ENCODE data around the gene TGFA.

The TGFA gene

GRCh38 chr2:70526126-70526525, 27.5 kb downstream of the TGFA start:
- H4K91ac ChIP-seq (ENCODE audit: low read depth, low read length, poor library complexity) = no peak overlapping the region
- H2BK12ac ChIP-seq (ENCODE audit: low read length) = no peak overlapping the region
- no CpG with 5 or more reads among the region's 3 CpGs for WGBS, 2 donors (ENCODE audit: extremely low coverage in 2 of 2, insufficient read length in 2 of 2, insufficient replicate concordance in 1 of 2)
- no peak overlapping the region for H3K27ac ChIP-seq (replicated peaks; ENCODE audit: low read length)
- no peak overlapping the region for H3K14ac ChIP-seq (ENCODE audit: low read length)
- no peak overlapping the region for H3K4me3 ChIP-seq (ENCODE audit: low read length in 2 of 2)
- no peak overlapping the region for H2BK5ac ChIP-seq (ENCODE audit: low read length)
- no peak overlapping the region for H3K9ac ChIP-seq (ENCODE audit: low read depth, low read length, poor library complexity)
- no peak overlapping the region for H3K18ac ChIP-seq (ENCODE audit: low read length)
- no peak overlapping the region for H3K4me2 ChIP-seq (ENCODE audit: insufficient read depth, low read length, poor library complexity, severe bottlenecking)
- H3K4ac ChIP-seq (ENCODE audit: low read length) = no peak overlapping the region
- H2BK120ac ChIP-seq (ENCODE audit: low read depth, low read length) = no peak overlapping the region
- peaks cover 0 to 34% (median 2%) of the 10 kb centered on the region in 3 experiments for H3K27me3 ChIP-seq (ENCODE audit: control insufficient read depth in 3 of 3, insufficient read depth in 3 of 3, low read depth in 1 of 3, low read length in 3 of 3)
- H3K9me3 ChIP-seq (replicated peaks in 1 of 2; ENCODE audit: control insufficient read depth in 2 of 2, insufficient read depth in 1 of 2, low read depth in 1 of 2, low read length in 2 of 2) = no peaks in the 10 kb centered on the region
- no peak for DNase-seq (ENCODE audit: low spot score)
- no peak overlapping the region for H4K8ac ChIP-seq (ENCODE audit: low read depth, low read length)
- peaks cover 0 to 6% of the 10 kb centered on the region in 2 donors for H3K4me1 ChIP-seq (ENCODE audit: control insufficient read depth in 2 of 2, insufficient read depth in 1 of 2, low read depth in 1 of 2, low read length in 2 of 2)
- H3K23ac ChIP-seq (ENCODE audit: low read depth, low read length, poor library complexity) = no peak overlapping the region
- H3K36me3 ChIP-seq (replicated peaks in 1 of 2; ENCODE audit: control insufficient read depth in 2 of 2, insufficient read depth in 2 of 2, low read length in 2 of 2) = no peaks in the 10 kb centered on the region
- no peak overlapping the region for H2AFZ ChIP-seq (ENCODE audit: low read length)
- H2BK15ac ChIP-seq (ENCODE audit: low read length) = no peak overlapping the region
- H3K79me1 ChIP-seq (ENCODE audit: low read depth, low read length) = no peaks in the 10 kb centered on the region
- H2AK5ac ChIP-seq (ENCODE audit: low read depth, low read length) = no peak overlapping the region

GRCh38 chr2:70525032-70525431, 28.6 kb downstream of the TGFA start:
- DNase-seq (ENCODE audit: low spot score) = no peak

GRCh38 chr2:70523996-70524965, 29.3 kb downstream of the TGFA start:
- Histone ChIP-seq H2BK12ac (ENCODE audit: low read length) (no peak overlapping the region), H2AFZ (ENCODE audit: low read length) (no peak overlapping the region), H3K4me1 (ENCODE audit: control insufficient read depth in 2 of 2, insufficient read depth in 1 of 2, low read depth in 1 of 2, low read length in 2 of 2) (peaks cover 0 to 6% of the 10 kb centered on the region in 2 donors), H3K14ac (ENCODE audit: low read length) (no peak overlapping the region), H4K91ac (ENCODE audit: low read depth, low read length, poor library complexity) (no peak overlapping the region), H3K4me2 (ENCODE audit: insufficient read depth, low read length, poor library complexity, severe bottlenecking) (no peak overlapping the region), H2AK5ac (ENCODE audit: low read depth, low read length) (no peak overlapping the region), H2BK120ac (ENCODE audit: low read depth, low read length) (no peak overlapping the region), H3K79me1 (ENCODE audit: low read depth, low read length) (no peaks in the 10 kb centered on the region), H3K27ac (replicated peaks; ENCODE audit: low read length) (no peak overlapping the region), H3K27me3 (ENCODE audit: control insufficient read depth in 3 of 3, insufficient read depth in 3 of 3, low read depth in 1 of 3, low read length in 3 of 3) (peaks cover 0 to 37% (median 2%) of the 10 kb centered on the region in 3 experiments), H4K8ac (ENCODE audit: low read depth, low read length) (no peak overlapping the region), H2BK15ac (ENCODE audit: low read length) (no peak overlapping the region), H3K9ac (ENCODE audit: low read depth, low read length, poor library complexity) (no peak overlapping the region), H3K4ac (ENCODE audit: low read length) (no peak overlapping the region), H3K36me3 (replicated peaks in 1 of 2; ENCODE audit: control insufficient read depth in 2 of 2, insufficient read depth in 2 of 2, low read length in 2 of 2) (no peaks in the 10 kb centered on the region), H3K9me3 (replicated peaks in 1 of 2; ENCODE audit: control insufficient read depth in 2 of 2, insufficient read depth in 1 of 2, low read depth in 1 of 2, low read length in 2 of 2) (no peaks in the 10 kb centered on the region), H3K23ac (ENCODE audit: low read depth, low read length, poor library complexity) (no peak overlapping the region), H3K4me3 (ENCODE audit: low read length in 2 of 2) (no peak overlapping the region), H3K18ac (ENCODE audit: low read length) (no peak overlapping the region), H2BK5ac (ENCODE audit: low read length) (no peak overlapping the region)
- no peak for DNase-seq (ENCODE audit: low spot score)
- WGBS, 2 donors (ENCODE audit: extremely low coverage in 2 of 2, insufficient read length in 2 of 2, insufficient replicate concordance in 1 of 2) = no CpG with 5 or more reads among the region's 14 CpGs

More at GRCh38 chr2:70525032-70525431, 28.6 kb downstream of the TGFA start:
- Histone ChIP-seq H4K8ac (ENCODE audit: low read depth, low read length) (no peak overlapping the region), H2AFZ (ENCODE audit: low read length) (no peak overlapping the region), H3K18ac (ENCODE audit: low read length) (no peak overlapping the region), H3K27ac (replicated peaks; ENCODE audit: low read length) (no peak overlapping the region), H2BK120ac (ENCODE audit: low read depth, low read length) (no peak overlapping the region), H3K9ac (ENCODE audit: low read depth, low read length, poor library complexity) (no peak overlapping the region), H3K79me1 (ENCODE audit: low read depth, low read length) (no peaks in the 10 kb centered on the region), H4K91ac (ENCODE audit: low read depth, low read length, poor library complexity) (no peak overlapping the region), H3K4me3 (ENCODE audit: low read length in 2 of 2) (no peak overlapping the region), H3K14ac (ENCODE audit: low read length) (no peak overlapping the region), H3K9me3 (replicated peaks in 1 of 2; ENCODE audit: control insufficient read depth in 2 of 2, insufficient read depth in 1 of 2, low read depth in 1 of 2, low read length in 2 of 2) (no peaks in the 10 kb centered on the region), H2BK5ac (ENCODE audit: low read length) (no peak overlapping the region), H2BK12ac (ENCODE audit: low read length) (no peak overlapping the region), H2AK5ac (ENCODE audit: low read depth, low read length) (no peak overlapping the region), H3K4ac (ENCODE audit: low read length) (no peak overlapping the region), H3K27me3 (ENCODE audit: control insufficient read depth in 3 of 3, insufficient read depth in 3 of 3, low read depth in 1 of 3, low read length in 3 of 3) (peaks cover 0 to 37% (median 2%) of the 10 kb centered on the region in 3 experiments), H2BK15ac (ENCODE audit: low read length) (no peak overlapping the region), H3K36me3 (replicated peaks in 1 of 2; ENCODE audit: control insufficient read depth in 2 of 2, insufficient read depth in 2 of 2, low read length in 2 of 2) (no peaks in the 10 kb centered on the region), H3K23ac (ENCODE audit: low read depth, low read length, poor library complexity) (no peak overlapping the region), H3K4me1 (ENCODE audit: control insufficient read depth in 2 of 2, insufficient read depth in 1 of 2, low read depth in 1 of 2, low read length in 2 of 2) (peaks cover 0 to 6% of the 10 kb centered on the region in 2 donors), H3K4me2 (ENCODE audit: insufficient read depth, low read length, poor library complexity, severe bottlenecking) (no peak overlapping the region)
- no CpG with 5 or more reads among the region's 1 CpG for WGBS, 2 donors (ENCODE audit: extremely low coverage in 2 of 2, insufficient read length in 2 of 2, insufficient replicate concordance in 1 of 2)

- no peak overlapping the region for H3K4ac ChIP-seq (ENCODE audit: low read length)
- no peak overlapping the region for H4K8ac ChIP-seq (ENCODE audit: low read depth, low read length)
- H3K14ac ChIP-seq (ENCODE audit: low read length) = no peak overlapping the region
Measured at GRCh38 chr2:70523672-70523995, 30.0 kb downstream of the TGFA start.

More at GRCh38 chr2:70523672-70523995, 30.0 kb downstream of the TGFA start:
- Histone ChIP-seq H3K4me3 (ENCODE audit: low read length in 2 of 2) (no peak overlapping the region), H3K23ac (ENCODE audit: low read depth, low read length, poor library complexity) (no peak overlapping the region), H4K91ac (ENCODE audit: low read depth, low read length, poor library complexity) (no peak overlapping the region), H3K27me3 (ENCODE audit: control insufficient read depth in 3 of 3, insufficient read depth in 3 of 3, low read depth in 1 of 3, low read length in 3 of 3) (peaks cover 0 to 37% (median 0%) of the 10 kb centered on the region in 3 experiments), H3K4me2 (ENCODE audit: insufficient read depth, low read length, poor library complexity, severe bottlenecking) (no peak overlapping the region), H2BK120ac (ENCODE audit: low read depth, low read length) (no peak overlapping the region), H3K9ac (ENCODE audit: low read depth, low read length, poor library complexity) (no peak overlapping the region), H3K9me3 (replicated peaks in 1 of 2; ENCODE audit: control insufficient read depth in 2 of 2, insufficient read depth in 1 of 2, low read depth in 1 of 2, low read length in 2 of 2) (no peaks in the 10 kb centered on the region), H3K18ac (ENCODE audit: low read length) (no peak overlapping the region), H3K79me1 (ENCODE audit: low read depth, low read length) (no peaks in the 10 kb centered on the region), H2AK5ac (ENCODE audit: low read depth, low read length) (no peak overlapping the region), H3K27ac (replicated peaks; ENCODE audit: low read length) (no peak overlapping the region), H2BK15ac (ENCODE audit: low read length) (no peak overlapping the region), H2AFZ (ENCODE audit: low read length) (no peak overlapping the region), H2BK12ac (ENCODE audit: low read length) (no peak overlapping the region), H3K36me3 (replicated peaks in 1 of 2; ENCODE audit: control insufficient read depth in 2 of 2, insufficient read depth in 2 of 2, low read length in 2 of 2) (no peaks in the 10 kb centered on the region), H3K4me1 (ENCODE audit: control insufficient read depth in 2 of 2, insufficient read depth in 1 of 2, low read depth in 1 of 2, low read length in 2 of 2) (peaks cover 0 to 6% of the 10 kb centered on the region in 2 donors), H2BK5ac (ENCODE audit: low read length) (no peak overlapping the region)
- no peak for DNase-seq (ENCODE audit: low spot score)
